Effector CD4-positive, alpha-beta T cell (primary cell): ENCODE data around the gene MSN.
"Not testable (repeated sequence)": the region's sequence is repeated elsewhere in the genome, so short reads cannot be mapped to it uniquely, and the experiment has no call there.

Source experiments
- DNase-seq: peaks from one replicate; pipeline ENCODE4 v3.0.0-alpha.2; 2020

MSN gene

DNA sequence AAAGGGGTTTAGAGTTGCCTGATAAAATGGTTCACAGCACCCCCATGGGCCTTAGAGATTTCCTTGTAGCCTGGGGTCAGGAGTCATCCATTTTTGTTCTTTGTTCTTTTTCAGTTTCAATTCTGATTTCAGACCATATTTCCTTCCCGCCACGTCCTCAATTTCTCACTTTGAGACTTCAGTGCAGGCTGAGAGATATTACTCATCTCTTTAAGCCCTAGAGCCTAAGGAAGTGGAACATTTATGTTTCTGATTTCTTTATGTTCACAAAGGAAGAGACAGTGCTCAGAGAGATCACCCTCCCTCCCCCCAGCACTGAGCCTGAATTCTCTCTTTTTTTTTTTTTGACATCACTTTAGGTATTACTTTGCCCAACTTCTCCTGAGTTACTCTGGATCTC, 56.3 kb downstream of the MSN start:
- peak; percentile 6 for DNase-seq

DNA sequence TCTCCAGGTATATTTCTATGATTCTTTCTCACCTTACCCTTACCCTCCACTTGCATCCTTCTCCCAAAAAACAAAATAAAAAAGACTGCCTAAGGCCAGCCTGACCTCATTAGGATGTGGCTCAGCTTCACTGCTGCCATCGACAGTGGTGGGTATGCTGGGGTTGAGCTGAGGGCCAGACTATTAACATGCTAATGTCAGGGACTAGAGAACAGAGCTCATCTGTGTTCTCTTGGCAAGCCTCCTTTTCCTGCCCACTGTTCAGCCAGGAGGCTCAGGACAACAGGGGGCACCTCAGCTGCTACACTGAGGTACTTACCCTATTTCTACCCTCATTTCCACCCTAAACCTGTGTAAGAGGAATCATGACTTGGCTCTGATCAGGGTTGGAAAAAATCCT, 59.3 kb downstream of the MSN start:
- DNase-seq, result no peak

DNA sequence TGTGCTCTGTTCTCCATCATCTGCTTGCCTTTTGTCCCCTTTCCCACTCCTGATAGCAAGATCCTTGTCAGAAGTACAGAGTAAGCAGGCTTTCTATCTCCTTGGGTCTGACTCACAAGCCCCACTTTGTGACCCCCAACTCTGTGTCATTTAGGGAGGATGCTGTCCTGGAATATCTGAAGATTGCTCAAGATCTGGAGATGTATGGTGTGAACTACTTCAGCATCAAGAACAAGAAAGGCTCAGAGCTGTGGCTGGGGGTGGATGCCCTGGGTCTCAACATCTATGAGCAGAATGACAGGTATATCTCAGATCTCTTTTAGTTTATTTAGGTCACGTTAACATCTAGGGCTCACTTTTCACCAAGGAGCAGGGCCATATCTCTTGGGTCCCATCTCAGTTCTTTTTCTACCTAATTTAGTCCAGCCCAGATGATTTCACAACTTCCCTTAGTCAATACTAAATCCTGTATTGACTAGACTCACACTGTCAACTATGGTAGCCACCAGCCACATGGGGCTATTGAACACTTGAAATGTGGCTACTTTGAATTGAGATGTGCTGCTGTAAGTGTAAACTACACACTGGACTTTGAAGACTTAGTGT, 64.3 kb downstream of the MSN start:
- DNase-seq, result no peak

GRCh38 chrX:65740909-65741308, 73.5 kb downstream of the MSN start:
- DNase-seq, result no peak

DNA sequence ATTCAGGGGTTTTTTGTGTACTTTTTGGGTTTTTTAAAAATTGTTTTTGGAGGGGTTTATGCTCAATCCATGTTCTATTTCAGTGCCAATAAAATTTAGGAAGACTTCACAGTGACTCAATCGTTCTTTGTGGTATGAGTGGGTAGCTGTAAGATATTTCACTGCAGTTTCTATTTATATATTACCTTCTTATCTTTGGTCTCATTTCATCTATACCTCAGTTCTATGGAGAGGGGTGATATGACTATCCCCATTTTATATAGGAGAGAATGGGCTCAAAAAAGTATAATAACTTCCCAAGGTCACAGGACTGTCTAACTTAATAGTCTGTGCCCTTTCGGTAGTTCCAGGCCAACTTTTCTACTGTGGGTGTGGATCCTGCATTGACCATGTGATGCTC, 74.4 kb downstream of the MSN start:
- no peak for DNase-seq

- DNase-seq, result no peak
Observed at GRCh38 chrX:65744965-65745364, 77.5 kb downstream of the MSN start.

DNA sequence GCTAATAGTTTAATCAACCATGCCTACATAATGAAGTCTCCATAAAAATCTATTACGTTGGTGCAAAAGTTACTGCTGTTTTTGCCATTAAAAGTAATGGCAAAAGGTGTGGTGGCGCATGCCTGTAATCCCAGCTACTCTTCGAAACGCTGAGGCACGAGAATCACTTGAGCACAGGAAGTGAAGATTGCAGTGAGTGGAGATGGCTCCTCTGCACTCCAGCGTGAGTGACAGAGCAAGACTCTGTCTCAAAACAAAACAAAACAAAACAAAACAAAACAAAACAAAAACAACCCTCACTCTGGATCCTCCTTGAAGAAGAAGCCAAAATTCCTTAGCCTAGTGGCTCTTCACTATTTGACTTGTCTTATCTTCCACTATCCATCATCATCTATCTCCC, 78.0 kb downstream of the MSN start:
- no peak for DNase-seq

- DNase-seq, result no peak
Observed at GRCh38 chrX:65745992-65746391, 78.5 kb downstream of the MSN start.

GRCh38 chrX:65750674-65751469, 83.4 kb downstream of the MSN start:
- DNase-seq, result no peak

DNA sequence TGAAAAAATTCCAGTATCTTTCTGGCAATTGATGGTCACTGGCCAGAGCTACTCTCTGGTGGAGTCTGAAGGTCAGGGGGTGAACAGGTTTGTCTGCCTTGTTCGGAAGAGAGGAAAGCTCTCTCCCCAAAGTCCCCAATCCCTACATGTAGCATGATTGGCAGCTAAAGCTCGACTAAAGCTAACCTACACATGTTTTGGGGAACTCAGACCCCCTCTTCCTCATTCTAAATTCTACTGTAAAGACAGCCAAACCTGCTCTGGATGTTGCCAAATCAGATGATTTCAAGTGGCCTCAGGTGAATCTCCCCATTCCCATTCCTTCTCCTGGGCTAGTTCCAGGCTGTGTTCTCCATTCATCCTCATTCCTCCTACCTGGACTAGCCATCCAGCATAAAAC, 84.1 kb downstream of the MSN start:
- no peak for DNase-seq

GRCh38 chrX:65752294-65752693, 84.8 kb downstream of the MSN start:
- no peak for DNase-seq

GRCh38 chrX:65755786-65756185, 88.3 kb downstream of the MSN start:
- no peak for DNase-seq

DNA sequence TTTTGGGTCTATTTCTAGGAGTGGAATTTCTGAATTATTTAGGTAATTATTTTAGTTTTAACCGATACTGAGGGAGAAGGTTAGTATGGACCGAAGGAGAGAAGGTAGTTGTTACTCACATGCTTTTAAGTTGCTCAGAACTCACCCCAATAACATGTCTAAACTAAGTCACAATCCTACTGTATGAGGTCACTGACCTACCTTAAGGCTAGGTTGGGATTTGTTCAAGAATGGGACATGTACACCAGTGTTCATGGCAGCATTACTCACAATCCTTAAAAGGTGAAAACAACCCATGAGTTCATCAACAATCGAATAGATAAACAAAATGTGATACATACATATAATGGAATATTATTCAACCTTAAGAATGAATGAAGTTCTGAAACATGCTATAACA, 90.5 kb downstream of the MSN start:
- DNase-seq, result no peak

DNA sequence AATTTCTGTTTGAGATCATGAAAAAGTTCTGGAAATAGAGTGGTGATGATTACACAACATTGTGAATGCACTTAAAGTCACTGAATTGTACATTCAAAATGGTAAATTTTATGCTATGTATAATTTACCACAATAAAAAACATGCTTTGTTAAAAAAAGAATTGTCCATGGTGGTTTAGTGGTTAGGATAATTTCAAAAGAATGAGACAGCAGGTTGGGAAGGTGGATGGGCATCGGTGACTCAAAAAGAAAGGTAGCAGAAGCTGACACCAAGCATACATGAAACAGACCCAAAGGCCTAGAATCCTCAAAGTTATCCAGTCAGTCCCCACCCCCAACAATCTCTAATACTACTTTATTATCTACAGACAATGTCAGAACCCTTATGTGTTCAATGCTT, 91.1 kb downstream of the MSN start:
- no peak for DNase-seq

DNA sequence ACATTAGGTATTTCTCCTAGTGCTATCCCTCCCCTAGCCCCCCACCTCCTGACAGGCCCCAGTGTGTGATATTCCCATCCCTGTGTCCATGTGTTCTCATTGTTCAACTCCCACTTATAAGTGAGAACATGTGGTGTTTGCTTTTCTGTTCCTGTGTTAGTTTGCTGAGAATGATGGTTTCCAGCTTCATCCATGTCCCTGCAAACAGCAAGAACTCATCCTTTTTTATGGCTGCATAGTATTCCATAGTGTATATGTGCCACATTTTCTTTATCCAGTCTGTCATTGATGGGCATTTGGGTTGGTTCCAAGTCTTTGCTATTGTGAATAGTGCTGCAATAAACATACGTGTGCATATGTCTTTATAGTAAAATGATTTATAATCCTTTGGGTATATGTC, 92.1 kb downstream of the MSN start:
- DNase-seq, result not testable (repeated sequence)

DNA sequence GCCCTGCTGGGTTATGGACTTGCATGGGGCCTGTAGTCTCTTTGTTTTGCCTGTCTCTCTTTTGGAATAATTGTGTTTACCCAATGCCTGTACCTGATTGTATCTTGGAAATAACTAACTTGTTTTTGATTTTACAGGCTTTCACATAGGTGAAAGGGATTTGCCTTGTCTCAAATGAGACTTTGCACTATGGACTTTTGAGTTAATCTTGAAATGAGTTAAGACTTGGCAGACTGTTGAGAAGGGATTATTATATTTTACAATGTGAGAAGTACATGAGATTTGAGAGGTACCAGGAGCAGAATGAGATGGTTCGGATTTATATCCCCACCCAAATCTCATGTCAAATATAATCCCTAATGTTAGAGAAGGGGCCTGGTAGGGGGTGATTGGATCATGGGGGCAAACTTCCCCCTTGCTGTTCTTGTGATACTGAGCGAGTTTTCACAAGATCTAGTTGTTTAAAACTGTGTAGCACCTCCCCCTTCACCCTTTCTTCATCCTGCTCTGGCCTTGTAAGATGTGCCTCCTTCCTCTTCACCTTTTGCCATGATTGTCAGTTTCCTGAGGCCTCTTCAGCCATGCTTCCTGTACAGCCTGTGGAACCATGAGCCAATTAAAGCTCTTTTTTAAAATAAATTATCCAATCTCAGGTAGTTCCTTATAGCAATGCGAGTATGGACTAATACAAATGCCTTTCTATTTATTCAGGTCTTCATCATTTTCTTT, 102.3 kb downstream of the MSN start:
- DNase-seq, result no peak

- no peak for DNase-seq
Observed at GRCh38 chrX:65772842-65773241, 105.4 kb downstream of the MSN start.

- DNase-seq, result no peak
Observed at GRCh38 chrX:65781845-65782244, 114.4 kb downstream of the MSN start.

DNA sequence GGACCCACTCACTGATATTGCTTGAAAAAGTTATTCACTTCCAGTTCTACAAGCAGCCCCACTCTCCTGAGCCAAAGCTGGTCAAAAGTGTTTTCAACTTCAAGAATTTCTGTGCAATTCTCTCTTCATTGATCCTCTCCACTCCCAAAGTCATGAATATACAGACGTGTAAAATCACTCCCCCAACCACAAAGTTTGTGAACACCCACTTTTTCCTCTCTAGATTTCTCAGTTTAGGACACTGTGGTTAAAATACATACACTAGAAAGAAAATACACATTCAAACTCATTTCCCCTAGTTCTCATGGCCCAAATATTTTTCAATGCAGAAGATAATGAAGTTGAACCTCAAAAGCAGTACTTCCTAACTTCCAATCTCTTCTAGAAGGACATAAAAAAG, 116.3 kb downstream of the MSN start:
- DNase-seq, result no peak
